Chondrocyte (in vitro differentiated cells): ENCODE measurements around the gene A3GALT2. TPM values are rescaled to one million over a fixed set of nuclear protein-coding genes. Genes with fewer than 3 reads are reported as not detected.
A peak's percentile ranks its signal among the peaks of the same experiment; 100 is the strongest.

Experiments used
- DNase-seq: peaks from one replicate; pipeline ENCODE4 v3.0.0; 2021; ENCODE audit warnings: mixed read lengths, low spot score
- H3K27ac Mint-ChIP-seq: one replicate; pipeline ENCODE4 v1.8.0; 2021; ENCODE audit warnings: mild to moderate bottlenecking, moderate library complexity, mixed read lengths; ENCODE audit not compliant: unreplicated experiment
- H3K27me3 Mint-ChIP-seq: 2 replicates; pipeline ENCODE4 v1.8.0; 2021; ENCODE audit warnings: low read depth, mixed read lengths
- H3K36me3 Mint-ChIP-seq: 2 replicates; pipeline ENCODE4 v1.8.0; 2021; ENCODE audit warnings: low read depth, mixed read lengths
- H3K4me1 Mint-ChIP-seq: 2 replicates; pipeline ENCODE4 v1.8.0; 2021; ENCODE audit warnings: low read depth, mild to moderate bottlenecking, mixed read lengths
- H3K4me3 Mint-ChIP-seq: one replicate; pipeline ENCODE4 v1.8.0; 2021; ENCODE audit warnings: mild to moderate bottlenecking, moderate library complexity, mixed read lengths; ENCODE audit not compliant: unreplicated experiment
- H3K9me3 Mint-ChIP-seq: 2 replicates; pipeline ENCODE4 v1.8.0; 2021; ENCODE audit warnings: low read depth, mixed read lengths
- total RNA-seq: library from RNA; stranded (reverse); gene quantifications from 3 replicates; pipeline ENCODE4 v1.2.1, GENCODE V29; 2021
- TF ChIP-seq, protein P1 (sequence below): fragments of 200-600 bp; sonication (generic); IDR thresholded peaks from 2 replicates; pipeline ENCODE4 v1.5.0; 2021; ENCODE audit warnings: antibody characterized with exemption, mild to moderate bottlenecking, moderate library complexity

Gene A3GALT2
- total RNA-seq, 1 donor from 2014 or later = 0.27 TPM

DNA sequence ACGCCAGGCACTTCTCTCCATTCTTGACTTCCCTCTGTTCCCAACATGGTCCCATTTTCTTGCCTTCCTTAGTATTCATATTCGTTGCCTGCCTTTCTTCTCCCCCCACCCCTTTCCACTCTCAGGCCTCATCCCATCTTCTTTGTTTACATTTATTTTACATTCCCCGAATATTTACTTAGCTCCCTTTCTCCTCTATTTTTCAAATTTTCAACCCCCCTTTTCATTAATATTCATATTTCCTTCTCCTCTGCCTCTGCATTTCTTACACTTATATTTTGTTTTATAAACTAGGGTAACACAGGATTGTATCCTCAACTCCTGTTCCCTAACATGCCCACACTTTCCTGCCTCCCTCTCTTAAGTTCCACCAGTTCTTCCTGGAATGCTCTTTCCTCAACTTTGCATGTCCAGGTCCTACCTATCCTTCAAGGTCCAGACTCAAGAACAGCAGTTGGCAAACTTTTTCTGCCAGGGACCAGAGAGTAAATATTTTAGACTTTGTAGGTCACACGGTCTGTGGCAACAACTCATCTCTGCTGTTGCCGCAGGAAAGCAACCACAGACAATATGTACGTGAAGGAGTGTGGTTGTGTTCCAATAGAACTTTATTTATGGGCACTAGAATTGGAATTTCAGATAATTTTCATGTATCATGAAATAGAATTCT, 29.8 kb upstream of the A3GALT2 start:
- no peaks in the 10 kb centered on the region for H3K9me3 Mint-ChIP-seq
- peaks cover 5% of the 10 kb centered on the region for H3K36me3 Mint-ChIP-seq
- no peaks in the 10 kb centered on the region for H3K27me3 Mint-ChIP-seq
- no peak for DNase-seq
- peak overlapping the region; percentile 88 for H3K27ac Mint-ChIP-seq
- peak overlapping the region; percentile 87 for H3K4me3 Mint-ChIP-seq
- H3K4me1 Mint-ChIP-seq = peaks cover 37% of the 10 kb centered on the region
- TF ChIP-seq, protein P1, sequence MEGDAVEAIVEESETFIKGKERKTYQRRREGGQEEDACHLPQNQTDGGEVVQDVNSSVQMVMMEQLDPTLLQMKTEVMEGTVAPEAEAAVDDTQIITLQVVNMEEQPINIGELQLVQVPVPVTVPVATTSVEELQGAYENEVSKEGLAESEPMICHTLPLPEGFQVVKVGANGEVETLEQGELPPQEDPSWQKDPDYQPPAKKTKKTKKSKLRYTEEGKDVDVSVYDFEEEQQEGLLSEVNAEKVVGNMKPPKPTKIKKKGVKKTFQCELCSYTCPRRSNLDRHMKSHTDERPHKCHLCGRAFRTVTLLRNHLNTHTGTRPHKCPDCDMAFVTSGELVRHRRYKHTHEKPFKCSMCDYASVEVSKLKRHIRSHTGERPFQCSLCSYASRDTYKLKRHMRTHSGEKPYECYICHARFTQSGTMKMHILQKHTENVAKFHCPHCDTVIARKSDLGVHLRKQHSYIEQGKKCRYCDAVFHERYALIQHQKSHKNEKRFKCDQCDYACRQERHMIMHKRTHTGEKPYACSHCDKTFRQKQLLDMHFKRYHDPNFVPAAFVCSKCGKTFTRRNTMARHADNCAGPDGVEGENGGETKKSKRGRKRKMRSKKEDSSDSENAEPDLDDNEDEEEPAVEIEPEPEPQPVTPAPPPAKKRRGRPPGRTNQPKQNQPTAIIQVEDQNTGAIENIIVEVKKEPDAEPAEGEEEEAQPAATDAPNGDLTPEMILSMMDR = no peak

DNA sequence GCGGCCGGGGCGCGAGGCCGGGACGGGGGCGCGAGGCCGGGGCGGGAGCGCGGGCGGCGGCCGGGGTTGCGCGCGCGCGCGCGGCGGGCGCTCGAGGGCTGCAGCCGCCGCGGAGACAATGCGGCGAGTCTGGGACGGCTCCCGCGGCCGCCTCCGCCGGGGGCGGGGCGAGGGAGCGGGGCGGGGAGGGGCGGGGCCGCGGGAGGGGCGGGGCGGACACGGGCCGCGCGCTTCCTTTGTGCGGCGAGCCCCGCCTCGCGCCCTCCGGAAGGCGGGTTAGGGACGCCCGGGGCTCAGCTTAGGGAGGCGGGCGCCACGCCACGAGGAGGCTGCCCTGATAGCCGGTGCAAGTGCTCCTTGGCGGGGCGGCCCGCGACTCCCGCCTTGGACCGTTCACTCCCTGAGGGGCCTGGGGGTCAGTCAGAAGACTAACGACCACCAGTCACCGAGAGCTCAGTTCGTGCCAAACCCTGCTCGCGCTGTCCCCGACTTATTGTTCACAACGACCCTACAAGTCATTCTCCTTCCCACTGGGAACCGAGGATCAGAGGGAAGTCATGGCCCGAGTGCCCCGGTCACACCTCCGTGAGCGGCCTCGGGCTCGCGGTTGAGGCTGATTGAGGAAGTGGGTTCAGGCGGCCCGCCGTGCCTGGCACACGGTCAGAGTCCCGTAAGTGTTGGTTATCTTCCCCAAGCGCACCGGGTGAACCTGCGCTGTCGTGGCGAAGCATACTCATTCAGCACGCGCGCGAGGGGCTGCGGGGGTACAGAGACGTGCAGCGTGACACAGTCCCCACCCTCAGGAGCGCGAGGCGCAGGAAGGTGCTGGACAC, 29.1 kb upstream of the A3GALT2 start:
- peaks cover 3% of the 10 kb centered on the region for H3K36me3 Mint-ChIP-seq
- H3K27me3 Mint-ChIP-seq = no peaks in the 10 kb centered on the region
- TF ChIP-seq, protein P1 = peak; percentile 5
- H3K27ac Mint-ChIP-seq = peak overlapping the region; percentile 88
- no peaks in the 10 kb centered on the region for H3K9me3 Mint-ChIP-seq
- H3K4me1 Mint-ChIP-seq = peaks cover 45% of the 10 kb centered on the region
- no peak for DNase-seq
- peak overlapping the region; percentile 87 for H3K4me3 Mint-ChIP-seq

DNA sequence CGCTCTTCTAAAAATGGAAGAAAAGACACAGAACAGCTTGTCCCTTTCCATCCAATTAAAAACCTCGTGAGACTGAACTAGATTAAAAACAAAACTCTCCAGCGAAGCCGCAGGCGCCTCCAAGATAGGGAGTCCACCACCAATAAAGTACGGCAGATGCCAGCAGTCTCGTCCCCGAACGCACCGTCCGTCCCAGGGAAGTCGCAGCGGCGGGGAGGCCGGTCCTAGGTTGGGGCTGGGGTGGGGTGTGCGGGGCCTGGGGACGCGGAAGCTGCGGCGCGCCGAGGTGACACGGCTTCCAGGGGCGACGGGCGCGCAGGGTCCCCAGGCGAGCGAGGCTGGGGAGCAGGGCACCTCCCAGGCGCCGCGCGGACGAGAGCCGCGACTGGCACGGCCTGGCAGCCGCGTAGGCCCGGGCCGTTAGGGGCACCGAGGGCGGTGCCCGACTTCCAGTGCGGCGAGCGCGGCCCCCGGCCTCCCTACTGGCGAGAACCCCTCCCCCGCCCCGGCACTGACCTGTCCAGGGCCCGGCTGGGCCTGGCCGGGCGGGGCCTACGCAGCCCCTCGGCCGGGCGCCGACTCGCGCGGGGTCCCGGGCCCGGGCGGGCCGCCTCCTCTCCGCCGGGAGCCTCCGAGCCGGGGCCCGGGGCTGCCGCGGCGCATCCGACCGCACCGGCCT, 28.3 kb upstream of the A3GALT2 start:
- no peak for DNase-seq
- Mint-ChIP-seq H3K27ac (peak overlapping the region; percentile 94), H3K27me3 (no peaks in the 10 kb centered on the region), H3K36me3 (peaks cover 3% of the 10 kb centered on the region), H3K4me1 (peaks cover 53% of the 10 kb centered on the region), H3K4me3 (peak overlapping the region; percentile 85), H3K9me3 (no peaks in the 10 kb centered on the region)
- TF ChIP-seq, protein P1 = no peak

DNA sequence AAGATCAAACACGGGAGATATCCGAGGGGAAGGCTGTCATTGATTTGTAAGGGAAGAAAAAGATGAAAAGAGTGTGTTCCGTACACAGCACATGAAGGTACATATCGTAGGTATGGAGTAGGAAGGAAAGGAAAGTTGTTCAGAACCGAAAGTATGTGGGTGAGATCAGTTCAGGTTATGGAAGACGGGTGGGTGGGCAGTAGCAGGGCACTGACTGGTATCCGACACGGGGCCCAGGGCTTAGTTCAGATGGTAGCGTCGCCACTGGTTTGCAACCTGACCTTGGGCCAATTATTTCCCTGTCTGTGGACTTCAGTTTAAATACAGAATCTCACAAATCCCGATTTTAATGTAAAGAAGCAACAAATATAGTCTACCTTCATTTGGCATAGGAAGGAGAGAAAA, 27.8 kb upstream of the A3GALT2 start:
- Mint-ChIP-seq H3K4me3 (peak overlapping the region; percentile 85), H3K36me3 (no peaks in the 10 kb centered on the region), H3K9me3 (no peaks in the 10 kb centered on the region), H3K27me3 (no peaks in the 10 kb centered on the region), H3K27ac (peak overlapping the region; percentile 94), H3K4me1 (peaks cover 58% of the 10 kb centered on the region)
- TF ChIP-seq, protein P1 = no peak
- no peak for DNase-seq

DNA sequence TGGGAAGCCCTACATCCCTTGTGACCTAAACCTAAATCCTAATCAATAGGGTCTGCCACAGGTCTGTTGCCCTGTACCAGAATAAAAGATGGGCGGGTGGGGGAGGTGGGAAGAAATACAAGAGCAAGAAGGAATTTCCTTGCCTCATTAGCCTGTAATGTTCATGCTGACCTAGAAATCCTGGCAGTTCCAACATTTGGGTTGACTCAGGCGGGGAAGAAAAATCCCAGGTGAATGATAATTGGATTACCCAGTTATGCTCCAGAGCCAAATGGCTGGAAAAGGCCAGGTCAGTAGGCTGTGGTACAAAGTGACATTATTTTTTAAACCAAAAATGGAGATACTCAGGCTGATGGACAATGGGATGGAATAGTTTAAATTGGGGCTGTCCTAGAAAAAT, 27.3 kb upstream of the A3GALT2 start:
- Mint-ChIP-seq H3K36me3 (no peaks in the 10 kb centered on the region), H3K27me3 (no peaks in the 10 kb centered on the region), H3K27ac (peak overlapping the region; percentile 94), H3K9me3 (no peaks in the 10 kb centered on the region), H3K4me1 (peaks cover 63% of the 10 kb centered on the region), H3K4me3 (peak overlapping the region; percentile 85)
- DNase-seq = no peak
- TF ChIP-seq, protein P1 = no peak
